Neural progenitor cell (in vitro differentiated cells): ENCODE results near the gene FATE1.

ENCODE experiments used
- CTCF ChIP-seq: fragments of 200-600 bp; sonication (generic); IDR thresholded peaks from 2 replicates; pipeline ENCODE4 v1.5.1; 2017; ENCODE audit warnings: antibody characterized with exemption, mild to moderate bottlenecking
- EZH2 ChIP-seq: fragments of 200-600 bp; sonication (generic); IDR thresholded peaks from 2 replicates; pipeline ENCODE4 v1.6.1; 2017; ENCODE audit warnings: antibody characterized with exemption, mild to moderate bottlenecking, moderate library complexity

GRCh38 chrX:151765026-151765425, 49.2 kb downstream of the FATE1 start:
- TF ChIP-seq EZH2: no peak
- TF ChIP-seq CTCF: no peak
